Vagina (tissue), 2 donors: ENCODE results near the gene RABL6. TPM values are rescaled to one million over a fixed set of nuclear protein-coding genes. Genes with fewer than 3 reads are reported as not detected.

Source experiments
- DNase-seq, 2 donors: peaks; one replicate each; pipeline ENCODE4 v3.0.0-alpha.2; 2017; ENCODE audit errors: extremely low spot score in 2 of 2
- H3K27ac ChIP-seq: fragments of 200-600 bp; sonication (generic); one replicate; pipeline ENCODE4 v1.5.1; 2019
- H3K27me3 ChIP-seq: fragments of 200-600 bp; sonication (generic); one replicate; pipeline ENCODE4 v1.5.1; 2019
- H3K36me3 ChIP-seq, 2 donors: fragments of 200-600 bp; sonication (generic); one replicate each; pipeline ENCODE4 v1.5.1; 2017 to 2019
- H3K4me1 ChIP-seq: fragments of 200-600 bp; sonication (generic); one replicate; pipeline ENCODE4 v1.5.1; 2019
- H3K4me3 ChIP-seq, 2 donors: fragments of 200-600 bp; sonication (generic); 1 replicate in 1 of 2; 2 replicates in 1 of 2; pipeline ENCODE4 v1.5.1; 2016 to 2019
- H3K9me3 ChIP-seq: fragments of 200-600 bp; sonication (generic); one replicate; pipeline ENCODE4 v1.5.1; 2019
- CTCF ChIP-seq, 3 experiments: fragments of 450-650 bp in 2 of 3; fragments of 200-600 bp in 1 of 3; sonication (generic) in 1 of 3; IDR thresholded peaks; one replicate each; pipeline ENCODE4 v1.5.1; 2017 to 2019; ENCODE audit warnings: antibody characterized with exemption in 3 of 3, mild to moderate bottlenecking in 2 of 3, moderate library complexity in 2 of 3
- POLR2A ChIP-seq, 2 donors: fragments of 450-650 bp; IDR thresholded peaks; one replicate each; pipeline ENCODE4 v1.6.1; 2017; ENCODE audit warnings: antibody characterized with exemption in 2 of 2, mild to moderate bottlenecking in 2 of 2, moderate library complexity in 2 of 2
- POLR2AphosphoS5 ChIP-seq, 2 donors: sonication (generic); formaldehyde crosslinking; IDR thresholded peaks; one replicate each; pipeline ENCODE4 v1.9.0; 2017; ENCODE audit warnings: antibody characterized with exemption in 2 of 2, mild to moderate bottlenecking in 2 of 2, low read depth in 1 of 2; ENCODE audit not compliant: insufficient read depth in 1 of 2
- intact Hi-C: fragments of 100-400 bp; cut with DNase I; formaldehyde crosslinking; loops from one replicate; pipeline ENCODE4 v1.15.1; 2023
- total RNA-seq: library from RNA; depleted of rRNA; stranded (reverse); fragments of >200 nt; gene quantifications from one replicate; pipeline ENCODE4 v1.2.3, GENCODE V29; 2016

Gene RABL6
- total RNA-seq, 1 donor from 2014 or later = 31.7 TPM

GRCh38 chr9:136806067-136806466 lies 1.7 kb upstream of the RABL6 start:
- TF ChIP-seq POLR2A (IDR thresholded peaks at IDR 0.05) = no peak
- DNase-seq = peak in 1 of 2 donors; percentile 85

GRCh38 chr9:136806631-136807201 lies 1.0 kb upstream of the RABL6 start:
- Histone ChIP-seq H3K27me3 (no peaks in the 10 kb centered on the region), H3K4me1 (peaks cover 47% of the 10 kb centered on the region), H3K27ac (peak overlapping the region; percentile 82), H3K9me3 (no peaks in the 10 kb centered on the region), H3K4me3 (peak overlapping the region; percentile 92 to 95), H3K36me3 (no peaks in the 10 kb centered on the region)
- intact Hi-C loops = no loop called here
- TF ChIP-seq CTCF (IDR thresholded peaks at IDR 0.05) (no peak), POLR2A (IDR thresholded peaks at IDR 0.05) (no peak), POLR2AphosphoS5 (IDR thresholded peaks at IDR 0.05; ENCODE audit: insufficient read depth in 1 of 2, low read depth in 1 of 2) (no peak)
- DNase-seq = peak; percentile 85 to 95

More at GRCh38 chr9:136806067-136806466, 1.7 kb upstream of the RABL6 start:
- no peaks in the 10 kb centered on the region for H3K27me3 ChIP-seq
- no peak overlapping the region for H3K4me3 ChIP-seq
- H3K4me1 ChIP-seq = peaks cover 46% of the 10 kb centered on the region
- intact Hi-C loops = no loop called here
- no peak overlapping the region for H3K27ac ChIP-seq
- no peaks in the 10 kb centered on the region for H3K36me3 ChIP-seq
- H3K9me3 ChIP-seq = no peaks in the 10 kb centered on the region

GRCh38 chr9:136808075-136808805 lies 492 bp downstream of the RABL6 start:
- intact Hi-C loops = no loop called here
- peaks cover 52% of the 10 kb centered on the region for H3K4me1 ChIP-seq

GRCh38 chr9:136808806-136809158 lies 1.0 kb downstream of the RABL6 start:
- Histone ChIP-seq H3K27ac (peak overlapping the region; percentile 82), H3K36me3 (peaks cover 0 to 3% of the 10 kb centered on the region in 2 donors), H3K4me1 (peaks cover 52% of the 10 kb centered on the region), H3K27me3 (no peaks in the 10 kb centered on the region), H3K4me3 (peak overlapping the region; percentile 92 to 95), H3K9me3 (no peaks in the 10 kb centered on the region)
- TF ChIP-seq CTCF (IDR thresholded peaks at IDR 0.05) (no peak), POLR2A (IDR thresholded peaks at IDR 0.05) (no peak)
- intact Hi-C loops = no loop called here
- no peak for DNase-seq

More at GRCh38 chr9:136808075-136808805, 492 bp downstream of the RABL6 start:
- peak overlapping the region; percentile 82 for H3K27ac ChIP-seq
- no peak for TF ChIP-seq POLR2AphosphoS5 (IDR thresholded peaks at IDR 0.05; ENCODE audit: insufficient read depth in 1 of 2, low read depth in 1 of 2)
- TF ChIP-seq POLR2A (IDR thresholded peaks at IDR 0.05) = no peak
- TF ChIP-seq CTCF (IDR thresholded peaks at IDR 0.05) = no peak
- peak overlapping the region; percentile 92 to 95 for H3K4me3 ChIP-seq
- no peaks in the 10 kb centered on the region for H3K27me3 ChIP-seq
- H3K9me3 ChIP-seq = no peaks in the 10 kb centered on the region
- no peak for DNase-seq
- H3K36me3 ChIP-seq = peaks cover 0 to 3% of the 10 kb centered on the region in 2 donors

- Histone ChIP-seq H3K9me3 (no peaks in the 10 kb centered on the region), H3K4me3 (no peak overlapping the region), H3K36me3 (peaks cover 0 to 3% of the 10 kb centered on the region in 2 donors), H3K4me1 (peaks cover 23% of the 10 kb centered on the region), H3K27ac (no peak overlapping the region), H3K27me3 (no peaks in the 10 kb centered on the region)
- intact Hi-C loops = no loop called here
- TF ChIP-seq CTCF (IDR thresholded peaks at IDR 0.05) (no peak), POLR2AphosphoS5 (IDR thresholded peaks at IDR 0.05; ENCODE audit: insufficient read depth in 1 of 2, low read depth in 1 of 2) (no peak), POLR2A (IDR thresholded peaks at IDR 0.05) (no peak)
- no peak for DNase-seq
Measured at GRCh38 chr9:136814725-136815421, 7.1 kb downstream of the RABL6 start.
